ENCODE measurements around the gene ELMOD3.

DNA sequence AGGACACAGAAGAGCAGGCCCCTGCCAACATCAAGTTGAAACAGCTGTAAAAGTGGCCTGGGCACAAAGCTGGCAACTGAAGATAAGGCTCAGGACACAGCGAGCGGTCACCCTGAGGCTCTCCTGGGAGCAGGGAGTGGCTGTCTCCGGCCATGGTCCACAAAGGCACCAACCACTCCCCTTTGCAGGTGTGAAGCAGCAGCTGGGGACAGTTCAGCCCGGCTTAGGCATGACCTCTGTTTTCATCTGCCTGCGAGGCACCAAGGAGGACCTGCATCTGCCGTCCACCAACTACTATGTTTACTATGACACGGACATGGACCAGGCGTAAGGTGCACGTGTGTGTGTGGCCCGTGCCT is 39.7 kb upstream of the ELMOD3 start:
- TF ChIP-seq, protein P1, sequence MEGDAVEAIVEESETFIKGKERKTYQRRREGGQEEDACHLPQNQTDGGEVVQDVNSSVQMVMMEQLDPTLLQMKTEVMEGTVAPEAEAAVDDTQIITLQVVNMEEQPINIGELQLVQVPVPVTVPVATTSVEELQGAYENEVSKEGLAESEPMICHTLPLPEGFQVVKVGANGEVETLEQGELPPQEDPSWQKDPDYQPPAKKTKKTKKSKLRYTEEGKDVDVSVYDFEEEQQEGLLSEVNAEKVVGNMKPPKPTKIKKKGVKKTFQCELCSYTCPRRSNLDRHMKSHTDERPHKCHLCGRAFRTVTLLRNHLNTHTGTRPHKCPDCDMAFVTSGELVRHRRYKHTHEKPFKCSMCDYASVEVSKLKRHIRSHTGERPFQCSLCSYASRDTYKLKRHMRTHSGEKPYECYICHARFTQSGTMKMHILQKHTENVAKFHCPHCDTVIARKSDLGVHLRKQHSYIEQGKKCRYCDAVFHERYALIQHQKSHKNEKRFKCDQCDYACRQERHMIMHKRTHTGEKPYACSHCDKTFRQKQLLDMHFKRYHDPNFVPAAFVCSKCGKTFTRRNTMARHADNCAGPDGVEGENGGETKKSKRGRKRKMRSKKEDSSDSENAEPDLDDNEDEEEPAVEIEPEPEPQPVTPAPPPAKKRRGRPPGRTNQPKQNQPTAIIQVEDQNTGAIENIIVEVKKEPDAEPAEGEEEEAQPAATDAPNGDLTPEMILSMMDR (IDR thresholded peaks at IDR 0.05), result no peak
- no peak for TF ChIP-seq POLR2A (IDR thresholded peaks at IDR 0.05)
